ENCODE data around the gene MTARC2. TPM values are rescaled to one million over a fixed set of nuclear protein-coding genes. Genes with fewer than 3 reads are reported as not detected.

The MTARC2 gene
- total and polyA plus RNA-seq, 8 donors, result 7.3 to 83.4 (median 20.9) TPM

GRCh38 chr1:220803401-220804201 is 55.5 kb downstream of the MTARC2 start:
- peaks cover 0 to 15% (median 0%) of the 10 kb centered on the region in 4 donors for H3K4me1 ChIP-seq
- H3K36me3 ChIP-seq, result peaks cover 0 to 31% (median 22%) of the 10 kb centered on the region in 4 donors
- TF ChIP-seq POLR2AphosphoS5 (IDR thresholded peaks at IDR 0.05) (no peak), CTCF (IDR thresholded peaks at IDR 0.05) (peak in 4 of 7 experiments; percentile 65 to 79 (median 77))
- H3K9me3 ChIP-seq, result no peaks in the 10 kb centered on the region
- H3K4me3 ChIP-seq, result no peak overlapping the region
- peak in 1 of 2 donors; percentile 66 for DNase-seq
- intact Hi-C loops (cut with DNase I; ENCODE audit: low total_unique reads), result no loop called here
- H3K27ac ChIP-seq, result peak overlapping the region in 3 of 5 donors; percentile 6 to 50 (median 40)
- no peaks in the 10 kb centered on the region for H3K27me3 ChIP-seq
- 66 to 79% (median 74%) methylated on average over 10 of the region's 10 CpGs for WGBS, 5 donors

- Histone ChIP-seq H3K36me3 (peaks cover 0 to 26% (median 18%) of the 10 kb centered on the region in 4 donors), H3K4me1 (peaks cover 0 to 15% (median 0%) of the 10 kb centered on the region in 4 donors), H3K4me3 (no peak overlapping the region), H3K27me3 (no peaks in the 10 kb centered on the region), H3K9me3 (no peaks in the 10 kb centered on the region), H3K27ac (peak overlapping the region in 3 of 5 donors; percentile 6 to 50 (median 40))
- WGBS, 5 donors, result 59 to 86% (median 72%) methylated on average over 5 of the region's 5 CpGs
- intact Hi-C loops (cut with DNase I; ENCODE audit: low total_unique reads), result no loop called here
- TF ChIP-seq CTCF (IDR thresholded peaks at IDR 0.05), result no peak
- TF ChIP-seq POLR2AphosphoS5 (IDR thresholded peaks at IDR 0.05), result no peak
- no peak for TF ChIP-seq EP300 (IDR thresholded peaks at IDR 0.05)
- no peak for TF ChIP-seq POLR2A (IDR thresholded peaks at IDR 0.05)
- peak in 1 of 2 donors; percentile 42 for DNase-seq
Measured at GRCh38 chr1:220804202-220804586, 56.1 kb downstream of the MTARC2 start.

GRCh38 chr1:220806408-220806807 is 58.3 kb downstream of the MTARC2 start:
- TF ChIP-seq POLR2A (IDR thresholded peaks at IDR 0.05), result no peak
- no peak for TF ChIP-seq EP300 (IDR thresholded peaks at IDR 0.05)
- TF ChIP-seq POLR2AphosphoS5 (IDR thresholded peaks at IDR 0.05), result no peak
- TF ChIP-seq CTCF (IDR thresholded peaks at IDR 0.05), result no peak

GRCh38 chr1:220807726-220808125 is 59.6 kb downstream of the MTARC2 start:
- no peak for DNase-seq
- Histone ChIP-seq H3K9me3 (no peaks in the 10 kb centered on the region), H3K4me1 (peaks cover 0 to 23% (median 2%) of the 10 kb centered on the region in 4 donors), H3K27me3 (no peaks in the 10 kb centered on the region), H3K4me3 (no peak overlapping the region), H3K36me3 (peaks cover 0 to 13% (median 0%) of the 10 kb centered on the region in 4 donors), H3K27ac (no peak overlapping the region)
- WGBS, 5 donors, result 75 to 90% (median 79%) methylated on average over 6 of the region's 6 CpGs
- intact Hi-C loops (cut with DNase I; ENCODE audit: low total_unique reads), result no loop called here
- TF ChIP-seq CTCF (IDR thresholded peaks at IDR 0.05) (no peak), POLR2AphosphoS5 (IDR thresholded peaks at IDR 0.05) (no peak), EP300 (IDR thresholded peaks at IDR 0.05) (no peak), POLR2A (IDR thresholded peaks at IDR 0.05) (no peak)

More at GRCh38 chr1:220806408-220806807, 58.3 kb downstream of the MTARC2 start:
- peaks cover 0 to 23% (median 2%) of the 10 kb centered on the region in 4 donors for H3K4me1 ChIP-seq
- H3K27ac ChIP-seq, result no peak overlapping the region
- peaks cover 0 to 10% (median 7%) of the 10 kb centered on the region in 4 donors for H3K36me3 ChIP-seq
- 91 to 100% (median 95%) methylated on average over 2 to 4 of the region's 4 CpGs for WGBS, 5 donors
- H3K27me3 ChIP-seq, result no peaks in the 10 kb centered on the region
- no peak overlapping the region for H3K4me3 ChIP-seq
- intact Hi-C loops (cut with DNase I; ENCODE audit: low total_unique reads), result no loop called here
- no peak for DNase-seq
- no peaks in the 10 kb centered on the region for H3K9me3 ChIP-seq

Measured in stomach (tissue), 9 donors.